Stimulated activated CD4-positive, alpha-beta T cell treated with anti-CD3 and anti-CD28 coated beads, TNF-alpha, amount 100 ng/mL, for 48 hours (primary cell): ENCODE measurements around the gene AAR2.

Source experiments
- DNase-seq, 3 donors: peaks; one replicate each; pipeline ENCODE4 v3.0.0-alpha.2; 2020; ENCODE audit warnings: low read depth in 3 of 3

The AAR2 gene

DNA sequence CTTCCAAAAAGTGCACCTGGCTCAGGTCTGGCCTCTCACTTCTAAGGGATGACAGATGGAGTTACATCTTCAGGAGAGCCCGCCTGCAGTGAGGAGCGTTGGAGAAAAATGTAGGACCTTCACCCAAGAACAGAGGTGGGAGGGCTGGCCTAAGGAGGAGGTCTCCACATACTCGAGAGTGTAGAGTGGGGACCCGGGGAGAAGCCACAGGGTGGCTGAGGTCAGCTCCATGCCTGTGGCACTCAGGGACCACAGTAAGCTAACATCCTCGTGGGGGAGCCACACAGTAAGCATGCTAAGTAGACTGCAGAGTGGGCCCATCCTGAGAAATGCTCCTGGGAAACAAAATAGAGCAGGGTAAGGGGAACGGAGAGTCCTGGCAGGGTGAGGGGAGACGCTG lies 24.0 kb downstream of the AAR2 start:
- DNase-seq: no peak

DNA sequence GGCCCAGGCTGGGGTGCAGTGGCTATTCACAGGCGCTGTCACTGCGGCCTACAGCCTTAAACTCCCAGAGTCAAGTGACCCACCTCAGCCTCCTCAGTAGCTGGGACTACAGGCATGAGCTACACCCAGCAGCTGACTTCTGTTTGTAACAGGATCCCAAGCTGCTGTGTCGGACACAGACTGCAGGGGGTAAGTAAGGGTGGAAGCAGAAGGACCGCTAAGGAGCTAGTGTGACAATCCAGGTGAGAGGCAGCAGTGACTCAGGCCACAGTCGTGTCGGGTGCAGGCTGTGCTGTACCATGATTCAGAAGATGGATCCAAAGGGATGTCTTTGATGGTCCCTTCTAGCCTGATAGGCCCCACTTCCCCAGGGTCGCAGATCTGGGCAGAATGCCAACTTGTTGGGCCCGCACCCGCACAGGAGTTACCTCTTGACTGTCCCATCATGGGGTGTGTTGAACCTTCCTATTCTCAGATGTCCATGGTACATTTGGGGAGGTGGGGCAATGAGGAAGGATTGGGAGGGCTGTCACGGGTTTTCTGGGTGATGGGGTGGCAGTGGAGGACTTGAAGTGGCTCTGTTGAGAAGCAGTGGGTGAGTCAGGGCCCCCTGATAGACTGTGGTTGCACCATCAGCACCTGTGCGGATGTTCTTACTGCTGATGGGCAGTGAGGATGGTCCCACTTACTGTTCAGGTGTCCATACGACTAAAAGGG lies 25.3 kb downstream of the AAR2 start:
- DNase-seq: no peak

DNA sequence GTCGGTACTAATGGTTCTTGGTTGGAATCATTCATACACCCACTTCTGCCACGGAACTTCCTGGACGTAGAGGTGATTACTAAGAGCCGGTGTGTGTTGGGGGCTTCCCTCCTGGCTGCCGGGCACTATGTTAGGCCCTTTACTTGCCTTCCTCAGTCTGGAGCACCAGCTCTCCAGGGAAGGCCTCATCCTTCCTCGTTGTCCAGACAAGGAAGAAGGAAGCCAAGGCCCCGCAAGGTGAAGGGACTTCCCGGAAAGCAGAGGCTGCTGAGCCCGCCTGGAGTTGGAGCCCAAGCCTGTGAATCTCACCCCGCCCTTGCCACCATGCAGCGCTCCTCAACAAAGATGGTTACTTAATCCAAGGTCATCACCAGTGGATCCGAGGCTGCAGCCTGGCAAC lies 26.2 kb downstream of the AAR2 start:
- no peak for DNase-seq

DNA sequence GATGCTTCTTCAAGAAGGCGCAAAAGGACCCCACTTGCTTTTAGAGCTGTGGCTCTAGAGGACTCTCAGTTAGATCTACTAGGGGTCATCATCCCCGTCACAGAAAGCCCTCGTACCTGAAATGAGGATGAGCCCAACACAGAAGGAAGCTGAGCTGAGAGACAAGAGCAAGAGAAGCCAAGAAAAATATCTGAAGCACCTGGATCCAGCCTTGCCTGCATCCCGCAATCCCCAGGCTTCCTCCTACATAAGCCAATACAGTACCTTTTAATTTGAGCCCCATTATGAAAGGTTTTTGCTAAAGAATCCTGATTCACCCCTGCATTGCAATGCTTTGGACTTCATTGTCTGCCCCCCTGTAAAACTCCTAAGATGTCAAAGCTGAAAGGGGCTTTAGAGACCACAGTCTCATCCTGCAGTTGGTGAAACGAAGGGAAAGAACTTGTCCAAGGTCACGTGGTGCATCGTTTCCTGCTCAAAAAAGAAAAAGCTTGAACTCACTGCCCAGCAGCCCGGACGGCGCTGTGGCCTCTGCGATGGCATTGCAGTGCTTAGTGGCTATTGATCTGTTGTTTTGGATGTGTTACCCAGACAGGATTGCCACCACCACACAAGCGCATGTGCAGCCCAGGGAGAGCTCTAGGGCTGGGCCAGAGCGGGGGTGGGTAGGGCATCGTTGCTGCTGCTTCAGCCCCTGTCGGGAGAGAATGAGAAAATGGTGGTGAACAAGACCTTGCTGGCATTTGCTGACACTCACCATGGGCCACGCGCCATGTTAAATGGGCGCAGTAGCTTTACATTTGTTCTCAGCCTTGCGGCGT lies 28.4 kb downstream of the AAR2 start:
- no peak for DNase-seq

DNA sequence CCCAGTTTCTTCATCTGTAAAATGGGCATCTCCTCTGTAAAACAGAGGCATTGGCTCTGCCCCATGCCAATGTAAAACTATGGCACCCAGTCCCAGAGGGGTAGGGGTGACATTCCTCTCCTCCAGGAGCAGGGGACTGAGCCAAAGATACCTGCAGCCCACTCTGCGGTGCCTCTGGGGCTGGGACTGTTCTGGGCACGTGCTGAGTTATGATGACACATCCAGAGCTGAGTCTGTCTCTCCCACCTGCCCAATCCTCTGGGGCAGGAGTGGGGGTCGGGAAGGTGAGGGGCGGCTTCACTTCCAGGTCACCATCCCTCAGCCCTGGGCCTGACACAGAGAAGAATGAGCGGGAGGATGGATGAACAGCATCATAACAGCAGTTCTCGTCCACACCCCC lies 29.9 kb downstream of the AAR2 start:
- no peak for DNase-seq

DNA sequence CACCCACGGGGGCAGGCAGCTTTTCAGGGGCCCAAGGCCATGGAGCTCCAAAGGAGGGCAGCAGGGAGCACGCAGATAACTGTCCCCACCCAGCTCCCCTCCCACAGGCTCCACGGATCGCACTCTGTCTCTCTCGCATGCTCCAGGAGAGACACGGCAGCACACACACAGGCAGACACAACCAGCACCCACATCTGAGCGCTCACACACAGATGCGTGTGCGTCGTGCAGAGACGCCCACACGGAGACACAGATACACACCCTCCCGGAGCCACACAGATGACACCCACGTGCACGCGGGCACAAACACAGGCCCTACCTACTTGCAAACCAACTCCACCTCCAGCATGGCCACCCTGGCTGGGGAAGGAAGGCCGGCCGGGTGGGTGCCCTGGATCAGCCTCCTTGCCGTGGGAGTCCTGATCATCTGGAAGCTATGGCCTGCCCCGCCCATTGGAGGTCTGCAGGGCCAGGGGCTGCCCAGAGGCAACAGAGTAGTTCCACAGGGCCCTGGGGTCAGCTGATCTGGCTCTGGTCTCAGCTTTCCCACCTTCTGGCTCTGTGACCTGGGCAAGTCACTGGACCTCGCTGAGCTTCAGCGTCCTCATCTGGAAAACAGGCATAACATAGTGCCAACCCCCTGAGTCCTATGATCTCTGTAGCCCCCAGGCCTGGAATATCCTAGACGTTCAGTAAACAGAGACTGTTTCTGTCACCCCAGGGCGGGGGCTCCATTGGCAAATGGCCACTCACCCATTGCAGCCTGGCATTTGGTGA lies 31.5 kb downstream of the AAR2 start:
- DNase-seq: no peak

DNA sequence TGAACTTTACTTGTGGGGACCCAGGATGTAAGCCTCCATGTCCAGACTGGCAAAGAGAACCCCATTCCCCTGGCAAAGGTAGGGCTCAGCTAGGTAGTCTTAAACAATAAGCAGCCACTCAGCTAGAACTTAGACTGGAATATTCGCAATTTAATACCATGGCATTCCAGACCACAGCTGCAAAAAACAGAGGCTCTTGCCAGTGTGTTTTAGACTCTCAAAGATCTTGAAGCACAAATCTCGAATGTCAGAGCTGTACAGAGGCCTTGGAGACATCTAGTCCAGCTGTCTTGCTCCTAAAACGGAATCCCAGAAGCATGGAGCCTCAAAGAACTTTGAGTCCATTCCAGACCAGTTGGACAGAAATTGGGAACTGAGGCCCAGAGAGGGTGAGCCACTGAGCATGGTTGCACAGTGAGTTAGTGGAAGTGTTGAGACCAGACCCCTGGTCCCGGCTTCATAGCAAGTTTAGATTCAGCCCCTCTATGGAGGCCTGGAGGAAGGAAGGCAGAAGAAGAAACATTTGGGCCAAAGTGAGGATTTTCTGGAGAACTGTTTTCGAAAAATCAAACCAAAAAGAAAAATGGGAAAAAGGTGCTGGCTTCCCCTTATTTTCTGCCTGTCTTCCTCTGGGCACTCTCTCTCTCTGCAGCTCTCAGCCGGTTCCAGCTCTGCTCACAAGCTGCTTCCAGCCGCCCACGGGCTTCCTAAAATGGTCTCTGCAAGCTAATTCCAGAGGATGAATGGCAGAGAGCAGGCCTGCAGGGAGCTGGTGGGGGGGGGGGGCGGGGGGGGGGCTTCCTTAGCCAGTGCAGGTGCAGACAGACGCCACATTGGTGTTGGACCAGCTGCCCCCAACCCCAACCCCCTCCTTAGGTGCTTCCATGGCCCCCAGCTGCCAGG lies 32.4 kb downstream of the AAR2 start:
- DNase-seq: no peak

DNA sequence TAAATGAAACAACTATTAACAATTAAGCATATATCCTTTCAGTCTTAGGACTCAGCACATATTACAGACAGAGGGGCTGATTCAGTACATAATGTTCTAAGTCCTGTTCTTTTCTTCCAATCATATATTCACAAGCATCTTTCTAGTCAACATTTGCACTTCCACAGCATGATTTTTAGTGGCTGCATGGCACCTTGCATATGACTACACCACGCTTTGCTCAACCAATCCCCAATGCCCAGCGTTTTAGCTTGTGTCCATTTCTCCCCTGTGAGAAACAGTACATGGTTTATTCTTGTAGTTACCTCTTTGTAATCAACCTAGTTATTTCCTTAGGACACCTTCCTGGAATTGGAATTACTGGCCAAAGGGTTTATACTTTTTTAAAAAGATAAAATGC lies 33.2 kb downstream of the AAR2 start:
- DNase-seq: no peak

DNA sequence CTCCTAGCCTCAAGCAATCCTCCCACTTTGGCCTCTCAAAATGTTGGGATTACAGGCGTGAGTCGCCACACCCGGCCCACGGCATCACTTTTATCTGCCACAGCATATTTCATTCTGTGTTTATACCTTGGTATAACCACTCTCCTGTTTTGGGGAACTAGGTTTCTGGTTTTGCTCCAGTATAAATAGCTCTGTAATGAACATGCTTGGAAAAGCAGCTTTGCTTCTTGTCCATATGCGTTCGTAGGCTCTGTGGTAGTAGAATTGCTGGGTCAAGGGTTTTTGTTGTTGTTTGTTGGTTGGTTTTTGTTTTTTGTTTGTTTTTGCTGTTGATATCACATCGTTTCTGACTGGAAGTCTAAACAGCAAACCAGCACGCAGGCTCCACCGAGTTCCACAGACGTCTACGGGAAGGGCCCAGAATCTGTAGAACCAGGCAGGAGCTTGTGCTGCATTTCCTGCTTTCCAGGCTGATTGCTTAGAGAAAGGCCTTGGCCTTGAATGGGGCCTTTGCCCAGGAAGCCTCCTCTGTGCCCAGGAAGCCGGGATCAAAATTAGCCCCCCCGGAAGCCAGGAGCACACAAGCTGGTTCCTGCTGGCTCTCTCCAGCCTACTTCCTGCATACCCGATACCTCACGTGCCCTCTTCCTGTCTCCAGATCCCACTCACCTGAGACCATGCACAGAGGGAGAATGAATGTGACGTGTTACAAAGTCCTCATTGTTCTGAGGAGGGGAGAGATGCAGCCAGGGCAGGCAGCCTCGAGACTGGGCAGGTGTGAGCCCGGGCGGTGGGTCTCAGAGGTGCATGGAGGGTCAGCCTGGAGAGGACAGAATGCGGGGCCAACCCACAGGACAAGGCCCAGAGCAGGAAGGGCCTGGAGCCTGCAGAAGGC lies 34.7 kb downstream of the AAR2 start:
- no peak for DNase-seq

DNA sequence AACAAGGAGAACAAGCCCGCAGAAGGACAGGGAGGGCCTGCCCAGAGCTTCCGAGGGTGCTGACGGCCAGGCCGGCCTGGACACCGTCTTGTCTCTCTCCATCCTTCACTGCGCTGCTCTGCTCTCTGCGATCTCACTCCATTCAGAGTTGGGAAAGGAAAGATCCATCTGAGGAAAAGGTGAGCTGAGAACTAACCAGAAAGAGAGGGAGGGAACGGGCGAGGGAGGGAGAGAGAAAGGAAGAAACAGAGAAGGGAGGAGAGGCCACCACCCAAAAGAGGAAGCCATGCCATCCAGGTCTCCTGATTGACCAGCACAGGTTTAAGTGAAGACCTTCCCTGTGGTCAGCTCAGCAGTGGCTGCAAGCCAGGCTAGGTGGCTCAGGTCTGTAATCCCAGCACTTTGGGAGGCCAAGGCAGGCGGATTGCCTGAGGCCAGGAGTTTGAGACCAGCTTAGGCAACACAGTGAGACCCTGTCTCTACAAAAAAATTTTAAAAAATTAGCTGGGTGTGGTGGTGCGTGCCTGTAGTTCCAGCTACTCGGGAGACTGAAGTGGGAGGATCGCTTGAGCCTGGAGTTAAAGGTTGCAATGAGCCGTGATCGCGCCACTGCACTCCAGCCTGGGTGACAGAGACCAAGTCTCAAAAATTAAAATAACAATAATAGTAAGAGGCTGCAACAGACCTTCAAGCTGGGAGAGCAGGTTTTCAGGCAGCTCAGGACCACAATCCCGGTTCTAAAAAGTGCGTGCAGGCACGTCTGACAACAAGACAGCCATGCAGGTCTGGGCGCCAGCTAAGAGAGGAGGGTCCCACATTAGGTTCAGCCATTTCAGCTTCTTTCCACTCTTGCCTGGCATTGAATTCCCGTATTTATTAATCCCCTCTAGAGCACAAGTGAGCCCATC lies 35.6 kb downstream of the AAR2 start:
- DNase-seq: no peak

DNA sequence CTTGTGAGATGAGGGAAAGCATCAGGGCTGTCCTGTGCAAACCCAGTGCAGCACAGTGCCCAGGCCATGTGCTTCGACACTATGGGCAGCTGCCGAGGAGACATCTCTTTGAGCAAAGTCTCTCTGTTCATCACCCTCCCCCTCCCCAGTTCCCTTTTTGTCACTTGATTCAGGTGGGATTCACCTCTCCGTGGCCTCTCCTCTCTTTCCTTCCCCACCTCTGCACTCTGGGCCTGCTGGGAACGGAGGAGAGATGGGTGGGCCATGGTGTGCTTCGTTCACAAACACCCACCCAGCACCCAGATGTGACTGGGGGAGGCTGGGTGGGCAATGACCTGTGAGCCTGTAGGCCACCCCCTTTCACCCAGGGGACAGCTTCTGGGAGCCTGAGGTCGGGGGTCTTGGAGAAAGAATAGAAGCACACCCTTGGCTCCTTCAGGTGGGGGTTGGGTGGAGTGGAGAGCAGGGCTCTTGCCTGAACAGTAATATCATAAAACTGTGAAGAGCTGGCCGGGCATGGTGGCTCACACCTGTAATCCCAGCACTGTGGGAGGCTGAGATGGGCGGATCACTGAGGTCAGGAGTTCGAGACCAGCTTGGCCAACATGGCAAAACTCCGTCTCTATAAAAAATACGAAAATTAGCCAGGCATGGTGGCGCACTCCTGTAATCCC lies 36.4 kb downstream of the AAR2 start:
- no peak for DNase-seq

DNA sequence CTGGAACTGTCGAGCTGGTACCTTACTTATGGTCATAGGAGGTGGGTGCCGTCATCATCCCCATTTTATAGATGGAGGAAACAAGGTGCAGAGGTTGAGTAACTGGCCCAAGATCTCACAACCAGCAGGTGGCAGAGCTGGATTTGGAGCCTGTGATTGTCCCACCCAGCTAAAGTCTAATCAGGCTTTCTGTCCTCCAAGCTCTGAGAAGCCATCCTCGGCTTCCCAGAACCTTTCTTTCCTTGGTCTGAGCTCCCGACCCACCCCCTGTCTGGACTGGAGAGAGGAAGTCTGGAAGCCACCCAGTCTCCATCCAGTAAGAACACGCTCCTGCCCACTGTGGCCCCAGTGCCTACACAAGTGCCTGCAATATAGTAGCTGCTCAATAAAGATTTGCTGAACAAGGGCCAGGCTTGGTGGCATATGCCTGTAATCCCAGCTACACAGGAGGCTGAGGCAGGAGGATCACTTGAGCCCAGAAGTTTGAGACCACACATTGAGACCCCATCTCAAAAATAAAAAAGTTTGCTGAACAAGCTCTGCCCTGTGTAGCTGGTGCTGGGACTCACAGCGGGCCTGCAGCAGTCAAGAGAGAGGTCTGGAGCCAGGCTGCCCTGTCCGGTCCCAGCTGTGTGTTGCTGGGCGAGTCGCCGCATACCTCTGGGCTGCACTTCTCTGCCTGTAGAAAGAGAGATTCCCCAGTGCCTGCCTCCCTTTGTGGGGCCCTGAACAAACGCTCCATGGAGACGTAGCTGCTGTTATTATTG lies 37.3 kb downstream of the AAR2 start:
- no peak for DNase-seq

DNA sequence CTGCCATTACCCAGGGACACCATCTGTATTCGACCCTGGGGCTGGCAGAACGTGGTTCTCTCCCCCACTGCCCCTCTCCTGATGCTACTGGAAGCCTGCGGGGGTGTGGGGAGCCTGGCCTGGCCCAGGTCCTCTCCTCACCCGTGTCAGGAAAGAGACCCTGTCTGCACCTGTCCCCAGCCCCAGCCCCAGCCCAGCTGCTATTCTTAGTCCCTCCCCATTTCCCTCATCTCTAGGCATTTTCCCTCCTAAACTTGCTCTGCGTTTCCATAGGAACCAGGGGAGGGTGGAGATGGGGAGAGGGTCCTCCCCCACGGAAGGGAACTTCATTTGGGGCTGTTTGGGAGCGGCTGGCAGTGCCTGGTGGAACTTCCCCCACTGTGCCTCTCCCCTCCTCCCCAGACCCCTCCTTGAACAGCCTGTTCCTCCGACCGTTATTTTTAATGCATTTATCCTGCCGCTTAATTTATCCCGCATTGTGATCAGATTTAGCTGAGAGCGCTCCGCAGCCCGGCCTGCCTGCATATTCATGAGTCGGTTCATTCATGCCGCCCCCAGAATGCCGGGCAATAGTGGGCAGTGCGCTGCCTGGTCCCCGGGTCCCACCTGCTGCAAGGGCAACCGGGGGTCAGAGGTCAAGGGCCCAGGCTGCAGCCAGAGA lies 38.0 kb downstream of the AAR2 start:
- DNase-seq: no peak

DNA sequence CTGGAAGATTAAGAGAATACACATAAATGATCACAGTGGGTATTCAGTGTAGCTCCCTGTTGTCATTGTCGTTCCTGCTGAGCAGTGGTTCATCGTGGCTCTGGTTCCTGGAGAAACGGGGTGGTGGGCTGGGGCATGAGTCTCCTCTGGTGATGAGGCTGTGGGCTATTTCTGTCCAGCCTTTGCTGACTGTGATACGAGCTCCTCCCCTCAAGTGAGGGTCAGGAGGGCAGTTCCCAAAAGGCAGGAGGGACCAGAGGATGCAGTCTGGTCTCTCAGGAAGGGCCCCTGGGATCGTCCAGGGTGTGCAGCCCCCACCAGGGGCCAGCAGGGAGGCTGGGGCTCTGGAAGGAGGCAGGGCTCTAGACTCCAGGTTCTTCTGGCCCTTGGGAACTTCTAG lies 38.7 kb downstream of the AAR2 start:
- no peak for DNase-seq

DNA sequence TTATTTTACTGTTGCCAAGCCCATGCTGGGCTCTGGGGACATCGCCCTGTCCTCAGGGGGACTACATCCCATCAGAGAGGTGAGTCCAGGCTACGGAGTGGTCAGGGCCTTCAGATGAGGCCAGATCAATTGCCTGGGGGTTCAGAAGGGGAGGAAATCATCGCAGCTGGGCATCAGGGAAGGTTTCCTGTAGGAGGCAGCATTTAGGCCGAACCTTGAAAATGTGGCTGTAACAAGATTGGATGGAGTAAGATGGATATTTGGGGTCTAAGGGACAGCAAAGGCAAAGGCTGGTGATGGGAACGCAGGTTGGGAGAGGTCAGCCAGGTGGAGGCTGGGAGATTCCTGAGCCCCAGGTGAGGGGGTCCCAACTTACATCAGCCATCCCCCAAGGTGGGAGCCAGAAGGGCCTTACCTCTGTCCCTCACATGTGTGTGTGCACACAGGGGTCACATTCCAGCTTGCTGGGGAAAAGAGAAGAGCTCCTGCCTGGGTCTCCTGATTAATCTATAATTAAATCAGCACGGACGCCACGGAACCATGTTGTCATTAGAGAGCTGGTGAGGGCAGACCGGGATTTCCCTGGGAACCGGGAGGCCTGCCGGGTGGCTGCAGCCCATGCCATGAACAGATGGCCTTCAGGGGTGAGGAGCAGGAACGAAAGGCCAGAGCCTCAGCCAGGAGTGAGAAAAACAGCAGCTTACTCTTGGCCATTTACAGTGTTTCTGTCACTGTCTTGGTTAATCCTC lies 39.3 kb downstream of the AAR2 start:
- DNase-seq: no peak

DNA sequence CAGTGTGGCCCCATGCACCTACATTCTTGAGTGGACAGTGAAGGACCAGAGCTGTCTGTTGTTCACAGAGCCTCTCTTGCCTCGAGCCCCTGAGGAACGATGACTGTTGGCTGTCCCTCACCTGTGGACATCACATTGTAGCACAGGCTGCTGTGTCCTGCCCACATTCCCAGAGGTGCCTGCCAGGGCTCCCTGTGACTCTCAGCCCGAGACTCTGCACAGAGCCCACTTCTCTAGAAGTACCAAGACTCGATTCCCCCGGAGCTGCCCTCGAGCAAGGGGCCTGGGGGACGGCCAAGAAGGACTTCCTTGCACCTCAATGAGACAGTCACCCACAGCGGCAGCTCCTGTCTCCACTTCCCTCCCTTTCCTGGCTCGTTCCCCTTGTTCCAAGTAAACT lies 41.3 kb downstream of the AAR2 start:
- DNase-seq: no peak

DNA sequence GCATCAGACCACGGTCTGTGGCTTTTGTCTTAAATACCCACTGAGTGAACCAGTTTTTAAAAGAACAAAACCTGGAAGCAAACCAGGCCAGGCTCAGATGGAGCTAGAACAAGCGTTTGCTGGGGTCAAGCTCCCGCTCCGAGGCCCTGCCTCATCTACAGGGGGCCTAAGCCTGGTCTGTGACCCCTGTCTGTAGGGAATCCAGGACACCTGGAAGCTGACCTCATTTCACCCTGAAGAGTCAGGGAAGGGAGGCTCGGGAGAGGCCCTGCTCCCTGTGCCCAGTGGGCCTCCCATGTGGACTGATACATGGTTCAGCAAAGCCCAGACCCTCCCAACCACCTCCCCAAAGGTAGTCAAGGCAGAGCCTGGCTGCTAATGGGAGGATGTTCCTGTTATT lies 43.1 kb downstream of the AAR2 start:
- no peak for DNase-seq
